GM19397 (cell line): ENCODE results near the gene DDO.

Experiments used
- ATAC-seq: cut with Tn5 transposase; IDR thresholded peaks from one replicate; pipeline ENCODE4 v1.9.1; 2021; ENCODE audit warnings: mild to moderate bottlenecking, moderate library complexity; ENCODE audit not compliant: unreplicated experiment

Gene DDO

GRCh38 chr6:110421749-110422443 is 6.5 kb upstream of the DDO start:
- ATAC-seq: no peak

- ATAC-seq: no peak
Observed at GRCh38 chr6:110419028-110419739, 3.8 kb upstream of the DDO start.

- no peak for ATAC-seq
Observed at GRCh38 chr6:110418594-110418993, 3.2 kb upstream of the DDO start.

GRCh38 chr6:110414669-110415068 is 706 bp downstream of the DDO start:
- ATAC-seq: no peak

- no peak for ATAC-seq
Observed at GRCh38 chr6:110412360-110412759, 3.0 kb downstream of the DDO start.

GRCh38 chr6:110410511-110410910 is 4.9 kb downstream of the DDO start:
- ATAC-seq: no peak

GRCh38 chr6:110409794-110410193 is 5.6 kb downstream of the DDO start:
- ATAC-seq: no peak

- ATAC-seq: no peak
Observed at GRCh38 chr6:110408901-110409300, 6.5 kb downstream of the DDO start.

GRCh38 chr6:110404607-110405006 is 10.8 kb downstream of the DDO start:
- ATAC-seq: no peak

- ATAC-seq: no peak
Observed at GRCh38 chr6:110401585-110402176, 13.7 kb downstream of the DDO start.

- no peak for ATAC-seq
Observed at GRCh38 chr6:110400208-110400607, 15.2 kb downstream of the DDO start.

- ATAC-seq: no peak
Observed at GRCh38 chr6:110399219-110400071, 15.9 kb downstream of the DDO start.

- no peak for ATAC-seq
Observed at GRCh38 chr6:110398778-110399177, 16.6 kb downstream of the DDO start.

GRCh38 chr6:110395221-110395620 is 20.2 kb downstream of the DDO start:
- no peak for ATAC-seq

- no peak for ATAC-seq
Observed at GRCh38 chr6:110394409-110394808, 21.0 kb downstream of the DDO start.

GRCh38 chr6:110392727-110393126 is 22.6 kb downstream of the DDO start:
- no peak for ATAC-seq

- no peak for ATAC-seq
Observed at GRCh38 chr6:110390404-110390803, 25.0 kb downstream of the DDO start.

GRCh38 chr6:110389689-110390382 is 25.5 kb downstream of the DDO start:
- ATAC-seq: no peak

- ATAC-seq: no peak
Observed at GRCh38 chr6:110387986-110388385, 27.4 kb downstream of the DDO start.

GRCh38 chr6:110385458-110385863 is 29.9 kb downstream of the DDO start:
- ATAC-seq: no peak

- no peak for ATAC-seq
Observed at GRCh38 chr6:110378552-110378951, 36.8 kb downstream of the DDO start.
